ENCODE data around the gene SS18L1. TPM values are rescaled to one million over a fixed set of nuclear protein-coding genes. Genes with fewer than 3 reads are reported as not detected.
"Not testable (repeated sequence)": the region's sequence is repeated elsewhere in the genome, so short reads cannot be mapped to it uniquely, and the experiment has no call there.

The SS18L1 gene, protein sequence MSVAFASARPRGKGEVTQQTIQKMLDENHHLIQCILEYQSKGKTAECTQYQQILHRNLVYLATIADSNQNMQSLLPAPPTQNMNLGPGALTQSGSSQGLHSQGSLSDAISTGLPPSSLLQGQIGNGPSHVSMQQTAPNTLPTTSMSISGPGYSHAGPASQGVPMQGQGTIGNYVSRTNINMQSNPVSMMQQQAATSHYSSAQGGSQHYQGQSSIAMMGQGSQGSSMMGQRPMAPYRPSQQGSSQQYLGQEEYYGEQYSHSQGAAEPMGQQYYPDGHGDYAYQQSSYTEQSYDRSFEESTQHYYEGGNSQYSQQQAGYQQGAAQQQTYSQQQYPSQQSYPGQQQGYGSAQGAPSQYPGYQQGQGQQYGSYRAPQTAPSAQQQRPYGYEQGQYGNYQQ
- 10 to 100 TPM; 18.0 to 19.5 TPM for total RNA-seq

GRCh38 chr20:62143081-62143956 lies at the start of gene SS18L1, which contains the start of gene PSMA7:
TSS of gene SS18L1 (plus strand) at chr20:62143769. CDS start at chr20:62143821, 52 bp downstream.
TSS of gene PSMA7 (minus strand) at chr20:62143394. CDS start at chr20:62143303, 91 bp downstream.
- ChIA-PET POLR2A (interaction anchor here (2.6 kb wide), 1 partner anchor 21 kb away, joined by 6 read pairs; the partner anchor contains the start of gene LSM14B), CTCF (interaction anchor here (0.8 kb wide), 1 partner anchor 132 kb away, joined by 3 read pairs; no protein-coding TSS in a partner anchor)

DNA sequence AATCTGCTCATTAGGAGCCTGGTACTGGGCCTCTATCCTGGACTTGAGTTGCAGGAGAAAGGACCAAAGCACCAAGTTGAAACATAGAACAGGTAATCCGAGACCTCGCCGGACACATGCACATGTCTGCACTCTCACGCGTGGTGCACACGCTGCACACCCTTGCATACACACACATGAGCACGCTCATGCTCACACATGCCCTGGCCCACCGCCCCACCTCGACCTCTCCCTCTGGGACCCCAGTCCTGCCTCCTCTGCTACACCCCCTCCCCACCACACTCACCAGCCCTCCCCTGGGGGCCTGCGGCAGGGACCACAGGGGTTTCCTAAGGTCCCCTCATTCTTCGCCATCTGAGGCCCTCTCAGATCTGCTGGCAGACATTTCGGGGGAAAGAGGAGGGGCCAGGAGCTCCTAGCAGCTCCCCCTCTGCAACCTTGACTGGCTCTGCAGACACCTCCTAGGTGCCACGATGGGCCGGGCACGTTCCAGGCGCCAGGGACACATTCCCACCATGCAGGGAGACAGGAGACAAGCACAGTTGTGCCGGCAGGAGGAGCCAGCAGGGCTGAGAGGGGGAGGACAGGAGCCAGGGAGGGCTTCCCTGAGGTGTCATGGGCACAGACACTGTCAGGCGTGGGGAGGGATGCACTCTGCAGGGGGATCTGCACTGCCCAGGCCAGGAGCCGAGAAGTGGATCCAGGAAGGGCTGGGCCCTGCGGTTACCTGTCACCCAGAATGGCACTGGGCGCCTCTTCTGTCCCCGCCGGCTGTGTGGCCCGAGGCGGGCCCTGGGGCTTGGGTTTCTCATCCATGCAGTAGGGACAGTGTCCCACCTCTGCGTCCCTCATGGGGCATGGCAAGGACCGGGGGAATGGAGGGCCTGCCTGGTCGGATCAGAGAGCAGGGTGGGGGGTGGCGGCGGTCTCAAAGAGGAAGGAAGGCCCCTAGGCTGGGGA lies 46.9 kb upstream of the SS18L1 start:
- CTCF ChIA-PET: no interaction called here
- POLR2A ChIA-PET: no interaction called here

DNA sequence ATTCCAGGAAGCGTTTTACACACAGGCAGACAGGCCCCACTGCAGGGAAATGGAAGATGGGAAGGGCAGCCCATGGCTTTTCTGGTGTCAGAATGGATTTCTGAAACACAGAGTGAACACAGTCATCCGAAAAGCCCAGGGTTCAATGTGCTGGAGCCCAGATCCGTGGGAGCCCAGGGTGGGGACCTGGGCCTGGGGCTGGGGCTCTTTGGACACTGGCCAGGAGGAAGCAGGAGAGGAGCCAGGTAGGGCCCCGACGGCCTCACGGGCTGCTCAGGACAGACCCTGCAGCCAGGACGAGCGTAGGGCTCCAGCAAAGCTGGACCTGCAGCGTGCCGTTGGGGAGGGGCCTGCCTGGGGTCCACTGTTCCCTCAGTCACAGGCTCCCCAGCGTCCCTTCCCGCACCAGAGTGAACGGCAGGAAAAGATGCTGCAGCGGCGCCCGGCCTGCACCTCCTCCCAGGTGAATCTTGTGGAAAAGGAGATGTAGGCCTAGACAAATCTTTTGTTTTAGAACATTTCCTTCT lies 45.6 kb upstream of the SS18L1 start:
- CTCF ChIA-PET: no interaction called here
- POLR2A ChIA-PET: no interaction called here

DNA sequence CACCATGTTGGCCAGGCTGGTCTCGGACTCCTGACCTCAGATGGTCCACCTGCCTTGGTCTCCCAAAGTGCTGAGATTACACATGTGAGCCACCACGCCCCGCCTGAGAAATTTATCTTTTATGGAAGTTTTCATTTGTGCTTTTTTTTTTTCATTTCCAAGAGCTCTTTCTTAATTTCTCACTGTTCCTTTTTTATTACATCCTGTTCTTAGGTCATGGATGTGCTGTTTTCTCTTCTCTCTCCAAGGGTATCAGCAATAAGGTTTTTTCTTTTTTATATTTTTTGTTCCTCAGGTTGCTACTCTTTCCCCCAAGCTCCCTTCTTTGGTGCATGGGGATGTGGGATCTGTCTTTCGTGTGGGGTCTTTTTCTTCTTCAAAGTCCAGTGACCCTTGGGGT lies 42.5 kb upstream of the SS18L1 start:
- ChIA-PET POLR2A (no interaction called here), CTCF (no interaction called here)

DNA sequence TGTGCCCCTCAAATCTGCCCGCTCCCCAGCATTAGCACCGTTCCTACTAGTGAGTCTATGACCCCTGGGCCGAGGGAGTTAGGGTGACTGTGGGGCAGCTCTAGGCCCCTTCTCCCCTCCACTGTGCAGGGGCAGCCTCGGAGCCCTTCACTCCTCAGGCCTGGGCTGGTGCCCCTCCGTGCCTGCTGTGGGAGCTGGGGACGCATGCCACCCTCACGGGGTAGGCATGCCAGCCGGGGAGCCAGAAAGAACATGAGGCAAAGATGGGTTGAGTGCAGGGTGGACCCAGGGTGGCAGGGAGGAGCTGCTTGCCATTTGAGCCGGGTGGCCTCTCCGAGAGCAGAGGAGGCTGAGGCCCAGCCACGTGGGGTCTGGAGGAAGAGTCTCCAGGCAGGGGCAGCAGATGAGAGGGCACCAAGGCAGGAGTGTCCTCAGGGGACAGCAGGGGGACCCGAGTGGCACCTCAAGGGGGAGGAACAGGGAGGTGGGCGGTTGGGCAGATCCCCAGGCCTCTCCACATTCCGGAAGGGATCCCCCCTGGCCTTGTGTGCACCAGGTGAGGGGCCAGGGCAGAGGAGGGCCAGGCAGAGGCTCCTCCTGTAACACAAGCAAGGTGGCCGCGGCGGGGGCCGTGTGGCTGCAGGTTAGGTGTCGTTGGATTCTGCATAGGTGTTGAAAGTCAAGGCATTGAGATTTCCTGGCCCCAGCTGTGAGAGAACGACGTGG lies 39.9 kb upstream of the SS18L1 start:
- ChIA-PET POLR2A (no interaction called here), CTCF (no interaction called here)

GRCh38 chr20:62104234-62104789 lies 39.3 kb upstream of the SS18L1 start:
- POLR2A ChIA-PET: no interaction called here

DNA sequence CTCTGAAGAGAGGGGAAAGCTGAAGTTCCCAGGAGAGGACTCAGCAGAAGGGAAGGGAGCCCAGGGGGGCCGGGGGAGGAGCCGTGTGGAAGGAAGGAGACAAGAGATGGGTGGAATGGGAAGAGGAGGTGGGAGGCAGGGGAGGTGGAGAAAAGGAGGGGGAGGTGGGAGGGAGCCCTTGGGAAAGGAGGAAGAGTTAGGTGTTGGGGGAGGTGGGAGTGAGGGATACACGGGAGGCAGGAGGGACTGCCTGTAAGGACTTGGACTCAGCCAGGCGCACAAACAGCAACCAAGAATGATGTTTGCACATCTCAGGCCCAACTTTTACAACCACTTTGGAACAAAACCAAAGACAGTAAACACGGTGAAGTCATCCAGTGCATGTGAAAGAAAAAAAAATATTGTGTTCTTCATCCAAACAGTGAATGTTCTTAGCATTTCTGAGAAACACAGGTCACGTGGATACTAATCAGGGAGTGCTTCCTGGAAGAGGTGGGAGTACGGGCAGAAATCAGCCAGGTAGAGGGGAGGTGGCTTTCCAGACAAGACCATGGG lies 38.7 kb upstream of the SS18L1 start:
- ChIA-PET CTCF (no interaction called here), POLR2A (no interaction called here)

More at GRCh38 chr20:62104234-62104789, 39.3 kb upstream of the SS18L1 start:
- CTCF ChIA-PET: no interaction called here

GRCh38 chr20:62105592-62105991 lies 38.0 kb upstream of the SS18L1 start:
- POLR2A ChIA-PET: no interaction called here
- CTCF ChIA-PET: no interaction called here

GRCh38 chr20:62111148-62111547 lies 32.4 kb upstream of the SS18L1 start:
- POLR2A ChIA-PET: no interaction called here
- CTCF ChIA-PET: no interaction called here

- ChIA-PET POLR2A (no interaction called here), CTCF (no interaction called here)
Measured at GRCh38 chr20:62112368-62112767, 31.2 kb upstream of the SS18L1 start.

- CTCF ChIA-PET: no interaction called here
- POLR2A ChIA-PET: no interaction called here
Measured at GRCh38 chr20:62114894-62115293, 28.7 kb upstream of the SS18L1 start.

DNA sequence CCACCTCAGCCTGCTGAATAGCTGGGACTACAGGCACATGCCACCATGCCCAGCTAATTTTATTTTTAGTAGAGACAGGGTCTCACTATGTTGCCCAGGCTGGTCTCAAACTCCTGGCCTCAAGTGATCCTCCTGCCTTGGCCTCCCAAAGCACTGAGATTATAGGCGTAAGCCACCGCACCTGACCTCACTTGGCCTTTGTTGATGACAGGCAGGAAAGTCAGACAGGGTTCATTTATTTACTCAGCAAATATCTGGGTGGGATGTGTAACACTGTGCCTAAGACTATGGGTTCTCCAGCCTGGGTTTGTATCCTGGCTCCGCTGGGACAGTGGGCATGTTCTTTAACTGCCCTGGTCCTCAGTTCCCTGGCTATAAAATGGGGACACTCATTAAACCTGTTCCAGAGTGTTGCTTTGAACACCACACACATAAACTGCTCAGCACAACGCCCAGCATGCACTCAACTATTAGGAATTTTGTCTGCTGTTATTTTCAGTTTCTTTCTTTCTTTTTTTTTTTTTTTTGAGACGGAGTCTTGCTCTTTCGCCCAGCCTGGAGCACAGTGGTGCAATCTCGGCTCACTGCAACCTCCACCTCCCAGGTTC lies 27.7 kb upstream of the SS18L1 start:
- CTCF ChIA-PET, POLR2A ChIA-PET: not testable (repeated sequence)

GRCh38 chr20:62116558-62117361 lies 26.8 kb upstream of the SS18L1 start:
- POLR2A ChIA-PET: no interaction called here
- CTCF ChIA-PET: no interaction called here

DNA sequence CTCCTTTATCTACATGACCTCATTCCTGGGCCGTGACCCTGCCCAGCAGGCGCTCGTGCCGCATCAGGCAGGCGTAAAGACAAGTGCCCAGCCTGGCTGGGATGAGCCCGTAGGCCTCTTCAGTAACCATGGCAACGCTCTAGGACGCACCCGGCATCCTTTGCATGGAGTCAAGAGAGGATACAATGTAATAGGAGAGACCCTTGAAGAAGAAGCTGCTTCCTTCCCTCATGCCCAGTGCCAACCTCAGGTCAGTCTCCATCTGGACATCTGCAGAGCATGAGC lies 26.3 kb upstream of the SS18L1 start:
- ChIA-PET POLR2A (no interaction called here), CTCF (no interaction called here)

DNA sequence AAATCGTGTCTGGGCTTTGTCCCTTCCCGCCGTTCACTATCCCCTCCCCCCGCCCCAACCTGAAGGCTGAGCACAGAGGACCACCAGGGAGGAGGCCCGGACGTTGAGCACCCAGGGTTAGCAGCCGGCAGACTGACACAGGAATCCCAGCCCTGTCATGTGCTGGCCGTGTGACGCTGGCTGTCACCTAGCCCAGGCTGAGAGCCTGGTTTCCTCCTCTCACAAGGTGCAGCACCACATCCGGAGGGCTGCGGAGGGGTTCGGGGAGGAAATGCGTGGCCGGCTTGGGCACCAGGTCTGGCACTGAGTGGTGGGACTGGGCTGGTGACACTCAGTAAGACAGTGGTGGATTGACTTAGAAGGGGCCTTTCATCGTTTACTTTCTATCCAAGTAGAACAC lies 25.9 kb upstream of the SS18L1 start:
- POLR2A ChIA-PET: no interaction called here
- CTCF ChIA-PET: no interaction called here

DNA sequence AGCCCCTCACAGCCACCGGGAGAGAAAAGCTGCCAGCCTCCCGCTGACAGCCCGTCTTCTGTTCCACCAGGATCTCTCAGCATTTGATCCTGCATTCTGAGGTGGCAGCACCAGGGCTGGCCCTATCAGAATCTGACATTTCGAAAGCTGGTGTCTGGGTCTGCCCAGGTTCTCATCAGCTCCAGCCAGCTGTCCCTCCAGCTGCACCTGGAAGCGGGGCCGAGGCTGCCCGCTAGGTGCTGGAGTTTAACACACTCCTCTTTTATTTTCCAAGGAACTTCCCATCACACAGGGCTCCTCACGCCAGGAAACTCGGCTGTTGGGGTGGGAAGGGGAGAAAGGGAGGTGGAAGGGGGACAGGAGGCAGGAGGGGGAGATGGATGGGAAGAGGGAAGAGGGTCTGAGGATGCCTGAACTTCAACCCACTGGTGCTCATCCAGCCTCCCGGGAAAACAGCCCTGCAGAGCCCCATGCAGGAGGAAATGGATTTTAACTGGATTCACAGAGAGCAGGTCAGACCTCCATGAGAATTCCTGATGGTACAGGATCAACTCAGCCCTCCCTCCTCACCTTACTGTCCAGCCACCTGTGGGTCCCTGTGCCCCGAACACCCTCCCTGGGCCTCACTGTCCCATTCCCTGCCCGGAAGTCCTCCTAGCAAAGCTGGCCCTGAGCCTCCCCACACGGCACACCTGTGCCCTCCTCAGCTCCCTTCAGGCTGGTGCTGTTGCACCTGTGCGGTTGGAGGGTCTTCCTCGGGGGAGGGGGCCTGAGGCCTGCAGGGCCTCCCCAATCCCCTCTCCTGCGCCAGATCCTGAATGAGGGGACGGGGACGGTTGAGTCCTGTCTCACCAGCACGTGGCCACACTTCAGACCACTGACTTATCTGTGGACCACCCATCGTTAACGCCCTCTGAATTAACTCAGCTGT lies 25.2 kb upstream of the SS18L1 start:
- CTCF ChIA-PET: interaction anchor here (1.2 kb wide), 1 partner anchor 24 kb away, joined by 3 read pairs; no protein-coding TSS in a partner anchor
- POLR2A ChIA-PET: no interaction called here

All from activated CD8-positive, alpha-beta memory T cell treated with anti-CD3 and anti-CD28 coated beads for 36 hours (primary cell).